HUDEP-2 (cell line): Measurements from ENCODE around the gene DNAH8.

Experiments
- DNase-seq, 76 experiments: peaks; one replicate each; lab custom pipeline; 2025; ENCODE audit not compliant: unreplicated experiment in 76 of 76; lab: John Stamatoyannopoulos, UW

The DNAH8 gene

GRCh38 chr6:38701551-38701950 is 13.6 kb upstream of the DNAH8 start:
- DNase-seq: peak in 1 of 76 experiments; percentile 12

- DNase-seq: peak; percentile 56 to 99 (median 97)
Observed at GRCh38 chr6:38702558-38703397, 12.3 kb upstream of the DNAH8 start, which contains the start of gene GLO1. Gene GLO1 (minus strand): TSS chr6:38703145. CDS start chr6:38703054, 91 bp downstream.

- no peak for DNase-seq
Observed at GRCh38 chr6:38703949-38704590, 11.0 kb upstream of the DNAH8 start.

GRCh38 chr6:38705924-38706323 is 9.2 kb upstream of the DNAH8 start:
- no peak for DNase-seq

- DNase-seq: no peak
Observed at GRCh38 chr6:38708496-38708895, 6.6 kb upstream of the DNAH8 start.

- DNase-seq: no peak
Observed at GRCh38 chr6:38713812-38714211, 1.3 kb upstream of the DNAH8 start.

- DNase-seq: no peak
Observed at GRCh38 chr6:38714239-38715015, 684 bp upstream of the DNAH8 start.

GRCh38 chr6:38716825-38717224 is 1.7 kb downstream of the DNAH8 start:
- DNase-seq: no peak

- no peak for DNase-seq
Observed at GRCh38 chr6:38719358-38719757, 4.2 kb downstream of the DNAH8 start.

GRCh38 chr6:38720295-38720694 is 5.2 kb downstream of the DNAH8 start:
- peak in 1 of 76 experiments; percentile 17 for DNase-seq

- DNase-seq: no peak
Observed at GRCh38 chr6:38722038-38722437, 6.9 kb downstream of the DNAH8 start.

GRCh38 chr6:38722727-38723334 is 7.7 kb downstream of the DNAH8 start:
- DNase-seq: no peak

GRCh38 chr6:38723783-38724182 is 8.7 kb downstream of the DNAH8 start:
- DNase-seq: no peak

- no peak for DNase-seq
Observed at GRCh38 chr6:38724343-38724742, 9.2 kb downstream of the DNAH8 start.

- no peak for DNase-seq
Observed at GRCh38 chr6:38725414-38726183, 10.5 kb downstream of the DNAH8 start.

GRCh38 chr6:38728203-38728602 is 13.1 kb downstream of the DNAH8 start:
- DNase-seq: no peak

GRCh38 chr6:38730140-38730862 is 15.2 kb downstream of the DNAH8 start:
- DNase-seq: no peak

- DNase-seq: no peak
Observed at GRCh38 chr6:38736951-38737350, 21.8 kb downstream of the DNAH8 start.

- no peak for DNase-seq
Observed at GRCh38 chr6:38738261-38738660, 23.1 kb downstream of the DNAH8 start.
